Cerebellar nuclear complex (tissue), 1 donor: ENCODE measurements around the gene ZIC4.

ENCODE experiments used
- DNase-seq, 2 experiments: peaks; one replicate each; lab custom pipeline; 2025; lab: John Stamatoyannopoulos, UW

The ZIC4 gene

DNA sequence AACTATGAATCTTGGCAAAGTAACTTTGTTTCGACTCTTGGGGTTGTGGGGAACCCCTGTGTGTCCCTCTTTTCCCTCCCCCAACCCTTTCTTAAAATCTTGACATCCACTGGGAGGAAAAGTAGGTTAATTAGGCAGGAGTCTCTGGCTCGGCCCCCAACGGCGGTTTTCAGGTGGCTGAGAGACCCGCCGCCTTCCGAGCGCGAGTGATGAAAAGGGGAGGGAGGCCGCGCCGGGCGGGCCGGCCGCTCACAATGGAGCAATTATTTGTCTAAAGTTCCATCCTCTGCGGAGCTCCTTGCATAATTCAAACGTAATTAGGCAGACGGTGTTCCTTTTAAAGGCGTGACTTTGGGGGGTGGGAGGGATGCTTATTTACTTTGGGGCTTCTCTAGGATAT lies 51.7 kb downstream of the ZIC4 start:
- DNase-seq: no peak

GRCh38 chr3:147351301-147351700 lies 55.0 kb downstream of the ZIC4 start:
- peak in 1 of 2 experiments; percentile 40 for DNase-seq

GRCh38 chr3:147348976-147349375 lies 57.4 kb downstream of the ZIC4 start:
- no peak for DNase-seq

DNA sequence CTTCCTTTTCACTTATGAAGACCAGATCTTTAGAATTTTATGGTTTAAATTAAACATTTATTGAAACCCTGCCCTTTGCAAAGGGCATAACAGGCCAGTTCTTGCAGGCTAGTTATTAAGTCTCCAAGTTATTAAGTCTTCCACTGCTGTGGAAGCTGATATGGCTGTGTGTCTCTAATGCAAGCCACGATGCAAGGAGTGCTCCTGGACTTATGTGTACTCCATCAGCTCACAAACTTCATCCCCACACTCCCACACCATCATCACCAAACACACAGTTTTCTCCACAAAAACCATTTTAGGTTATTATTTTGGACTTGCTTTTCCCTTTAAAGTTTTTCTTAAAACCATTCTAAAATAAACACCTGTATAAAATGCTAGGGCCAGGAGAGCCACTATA lies 62.4 kb downstream of the ZIC4 start:
- no peak for DNase-seq

- DNase-seq: no peak
Observed at GRCh38 chr3:147341727-147342126, 64.6 kb downstream of the ZIC4 start.

GRCh38 chr3:147336543-147337278 lies 69.6 kb downstream of the ZIC4 start:
- no peak for DNase-seq
